Measurements from ENCODE around the gene USP20.

Gene USP20

DNA sequence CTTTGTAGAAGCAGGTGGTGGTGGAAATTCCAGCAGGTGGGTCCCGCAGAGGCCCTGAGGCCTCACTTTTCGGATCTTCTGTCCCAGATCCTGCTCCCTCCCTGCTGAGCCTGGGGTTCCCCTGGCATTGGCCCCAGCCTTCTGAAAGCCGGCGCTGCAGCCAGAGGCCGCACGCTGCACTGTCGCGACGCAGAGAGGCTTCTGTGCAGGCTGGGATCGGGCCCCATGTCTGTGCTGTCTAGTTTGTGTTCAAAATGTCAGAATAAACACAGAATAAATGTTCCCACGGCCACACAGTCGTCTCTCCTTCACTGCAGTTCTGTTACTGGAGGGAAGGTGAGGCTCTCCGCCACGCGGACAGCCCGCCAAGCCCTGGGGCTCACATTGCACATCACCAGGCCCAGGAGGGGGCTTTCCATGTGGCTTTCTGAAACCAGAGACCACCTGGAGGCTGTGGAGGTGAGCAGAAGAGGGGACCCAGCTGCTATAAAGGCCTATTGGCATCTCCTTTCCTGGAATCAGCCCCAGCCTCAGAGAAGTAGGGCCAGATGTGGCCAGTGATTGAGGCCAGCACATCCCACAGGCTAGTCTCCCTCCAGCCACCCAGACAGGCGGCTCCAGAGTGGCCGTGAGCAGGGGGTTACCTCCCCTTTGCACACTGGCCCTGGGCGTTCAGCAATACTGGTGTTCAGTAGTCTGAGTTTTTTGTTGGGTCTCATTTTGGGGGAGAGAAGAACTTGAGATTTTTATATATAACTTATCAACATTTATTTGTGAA is 46.5 kb downstream of the USP20 start:
- TF ChIP-seq, protein P1, sequence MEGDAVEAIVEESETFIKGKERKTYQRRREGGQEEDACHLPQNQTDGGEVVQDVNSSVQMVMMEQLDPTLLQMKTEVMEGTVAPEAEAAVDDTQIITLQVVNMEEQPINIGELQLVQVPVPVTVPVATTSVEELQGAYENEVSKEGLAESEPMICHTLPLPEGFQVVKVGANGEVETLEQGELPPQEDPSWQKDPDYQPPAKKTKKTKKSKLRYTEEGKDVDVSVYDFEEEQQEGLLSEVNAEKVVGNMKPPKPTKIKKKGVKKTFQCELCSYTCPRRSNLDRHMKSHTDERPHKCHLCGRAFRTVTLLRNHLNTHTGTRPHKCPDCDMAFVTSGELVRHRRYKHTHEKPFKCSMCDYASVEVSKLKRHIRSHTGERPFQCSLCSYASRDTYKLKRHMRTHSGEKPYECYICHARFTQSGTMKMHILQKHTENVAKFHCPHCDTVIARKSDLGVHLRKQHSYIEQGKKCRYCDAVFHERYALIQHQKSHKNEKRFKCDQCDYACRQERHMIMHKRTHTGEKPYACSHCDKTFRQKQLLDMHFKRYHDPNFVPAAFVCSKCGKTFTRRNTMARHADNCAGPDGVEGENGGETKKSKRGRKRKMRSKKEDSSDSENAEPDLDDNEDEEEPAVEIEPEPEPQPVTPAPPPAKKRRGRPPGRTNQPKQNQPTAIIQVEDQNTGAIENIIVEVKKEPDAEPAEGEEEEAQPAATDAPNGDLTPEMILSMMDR (IDR thresholded peaks at IDR 0.05; ENCODE audit: borderline replicate concordance, control extremely low read depth, extremely low read depth, insufficient read depth, missing control alignments), result no peak
- in situ Hi-C loops (cut with MboI; ENCODE audit: low sequenced_read_pairs, unreplicated experiment), result no loop called here
- DNase-seq (ENCODE audit: low spot score), result no peak

DNA sequence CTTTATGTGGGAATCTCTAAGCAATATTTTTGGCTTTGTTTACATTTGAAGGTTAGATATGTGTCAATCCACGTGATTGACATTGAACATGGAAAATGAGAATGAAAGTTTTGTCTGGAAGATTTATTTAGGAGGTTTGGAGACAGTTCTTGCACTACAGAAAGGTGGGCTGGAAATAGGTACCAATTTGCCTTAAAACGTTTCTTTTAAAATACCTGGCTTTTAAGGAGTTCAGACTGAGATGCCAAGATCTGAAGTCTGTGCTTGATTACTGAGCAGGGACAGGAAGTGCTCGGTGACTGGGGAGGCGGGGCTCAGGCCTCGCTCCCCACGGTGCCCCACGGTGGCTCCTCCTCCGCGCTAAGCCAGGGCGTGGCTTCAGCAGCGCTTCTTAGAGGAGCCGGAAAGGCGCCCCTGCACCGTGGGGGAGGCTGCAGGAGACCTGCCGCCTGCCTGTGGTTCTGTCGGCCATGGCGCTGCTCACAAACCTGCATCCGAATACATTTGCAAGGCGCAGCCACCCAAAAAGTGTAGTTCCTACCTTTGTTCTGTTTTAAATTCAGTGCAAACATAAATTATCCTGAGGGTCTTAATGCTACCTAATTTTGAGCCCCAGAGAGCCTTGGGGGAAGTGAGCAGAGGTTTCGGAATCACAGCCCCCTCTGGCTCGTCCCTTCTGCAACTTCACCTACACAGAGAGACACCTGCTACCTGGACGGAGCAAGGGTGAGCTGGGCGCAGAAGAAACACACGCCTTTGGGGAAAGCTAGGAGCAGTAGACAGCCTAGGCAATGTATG is 49.2 kb downstream of the USP20 start:
- in situ Hi-C loops (cut with MboI; ENCODE audit: low sequenced_read_pairs, unreplicated experiment), result no loop called here
- TF ChIP-seq, protein P1 (IDR thresholded peaks at IDR 0.05; ENCODE audit: borderline replicate concordance, control extremely low read depth, extremely low read depth, insufficient read depth, missing control alignments), result no peak
- peak; percentile 91 for DNase-seq (ENCODE audit: low spot score)

DNA sequence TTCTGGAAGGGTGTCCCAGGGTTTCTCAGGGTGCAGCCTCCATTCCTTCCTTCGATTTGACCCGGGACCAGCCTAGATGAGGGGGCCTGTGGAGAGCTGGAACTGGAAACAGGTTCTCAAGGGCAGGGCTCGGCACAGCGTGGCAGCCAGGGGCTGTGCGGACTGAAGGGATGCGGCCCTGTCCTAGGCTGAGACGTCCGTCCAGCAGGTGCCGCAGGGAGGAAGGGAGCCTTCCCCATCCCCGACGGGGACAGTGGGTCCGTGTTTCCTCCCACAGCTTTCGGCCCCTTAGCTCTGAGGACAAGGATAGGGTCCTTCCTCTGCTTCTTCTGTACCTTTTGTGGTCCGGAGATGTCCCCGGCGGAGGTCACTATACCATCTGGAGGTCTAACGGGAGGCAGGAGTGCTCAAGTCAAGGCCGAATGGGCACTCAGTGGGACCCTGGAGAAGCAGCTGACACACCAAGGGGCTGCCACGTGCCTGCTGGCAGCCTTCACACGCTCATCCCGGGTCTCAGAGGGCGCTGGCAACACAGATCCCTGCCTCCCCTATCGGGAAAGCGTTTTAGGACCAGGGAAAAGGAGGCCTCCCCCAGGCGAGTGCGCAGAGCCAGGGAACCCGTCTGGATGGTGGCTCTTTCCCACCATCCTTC is 49.9 kb downstream of the USP20 start:
- in situ Hi-C loops (cut with MboI; ENCODE audit: low sequenced_read_pairs, unreplicated experiment), result no loop called here
- no peak for DNase-seq (ENCODE audit: low spot score)

DNA sequence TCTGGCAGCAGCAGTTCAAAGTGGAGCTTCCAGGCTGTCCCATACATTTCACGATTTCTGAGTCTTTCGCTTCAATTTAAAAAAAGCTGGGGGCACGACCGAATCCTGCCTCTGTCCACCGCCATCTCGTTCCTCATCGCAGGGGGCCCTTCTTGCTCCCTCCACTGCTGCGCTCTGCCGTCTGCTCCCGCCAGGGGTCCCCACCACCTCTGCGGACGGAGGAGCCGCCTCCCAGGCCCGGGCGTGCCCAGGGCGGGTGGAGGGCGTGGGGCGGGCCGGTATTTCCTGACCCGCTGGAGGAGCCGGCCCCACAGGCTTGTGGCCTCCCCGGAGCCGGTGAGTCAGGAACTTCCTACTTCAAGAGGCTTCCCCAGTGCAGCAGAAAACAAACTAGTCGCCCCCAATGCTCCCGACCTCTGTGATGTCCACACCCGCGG is 50.4 kb downstream of the USP20 start:
- in situ Hi-C loops (cut with MboI; ENCODE audit: low sequenced_read_pairs, unreplicated experiment), result no loop called here
- peak; percentile 79 for DNase-seq (ENCODE audit: low spot score)
- TF ChIP-seq, protein P1 (IDR thresholded peaks at IDR 0.05; ENCODE audit: borderline replicate concordance, control extremely low read depth, extremely low read depth, insufficient read depth, missing control alignments), result peak; percentile 97

More for the DNA sequence above, 49.9 kb downstream of the USP20 start:
- TF ChIP-seq, protein P1 (IDR thresholded peaks at IDR 0.05; ENCODE audit: borderline replicate concordance, control extremely low read depth, extremely low read depth, insufficient read depth, missing control alignments), result peak; percentile 40

DNA sequence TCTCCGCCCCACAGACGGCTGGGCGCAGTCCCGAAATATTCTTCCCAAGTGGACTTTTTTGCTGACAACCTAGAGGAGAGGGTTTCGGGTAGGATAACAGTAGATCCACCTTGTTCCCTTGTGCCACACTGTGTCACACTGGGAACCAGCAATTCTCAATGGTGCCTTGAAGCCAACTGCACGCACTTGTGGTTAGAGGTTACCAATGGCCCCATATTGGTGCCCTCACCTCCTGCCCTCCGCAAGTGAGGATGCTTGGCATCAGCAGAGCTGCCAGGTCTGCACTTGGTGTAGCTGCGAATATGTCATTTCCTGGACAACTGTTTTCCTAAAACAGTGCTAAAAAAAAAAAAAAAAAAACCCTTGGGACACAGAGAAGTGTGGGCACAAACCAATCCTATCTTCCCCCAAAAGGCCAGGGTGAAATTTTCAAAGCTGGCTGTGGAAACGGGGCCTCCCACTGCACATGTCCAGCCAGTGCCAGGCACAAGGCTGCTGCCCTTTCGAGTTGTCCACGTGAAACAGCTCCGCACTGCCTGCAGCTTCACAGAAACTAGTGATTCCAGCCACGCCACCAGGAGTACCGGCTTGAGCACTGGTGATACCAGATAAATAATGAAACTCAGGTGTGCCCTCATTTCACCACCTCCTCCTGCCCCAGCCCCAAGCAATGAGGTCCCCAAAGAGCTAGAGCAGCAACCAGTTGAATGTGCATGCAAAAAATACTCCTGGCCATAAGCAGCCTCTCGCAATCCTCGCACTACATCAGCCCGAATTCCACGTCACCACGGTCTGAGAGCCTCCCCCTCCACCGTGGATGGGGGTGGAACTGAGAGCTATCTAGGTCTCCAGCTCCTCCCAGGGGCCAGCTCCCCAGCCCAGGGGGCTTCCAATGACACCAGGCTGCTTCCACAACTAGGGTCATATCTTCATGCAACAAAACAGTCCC is 51.2 kb downstream of the USP20 start:
- TF ChIP-seq, protein P1 (IDR thresholded peaks at IDR 0.05; ENCODE audit: borderline replicate concordance, control extremely low read depth, extremely low read depth, insufficient read depth, missing control alignments), result no peak
- in situ Hi-C loops (cut with MboI; ENCODE audit: low sequenced_read_pairs, unreplicated experiment), result no loop called here
- no peak for DNase-seq (ENCODE audit: low spot score)

Data from GM13976 (cell line).